Caco-2 (cell line): Measurements from ENCODE around the gene NQO1. TPM values are rescaled to one million over a fixed set of nuclear protein-coding genes. Genes with fewer than 3 reads are reported as not detected.

Source experiments
- BruUV-seq: library from RNA; stranded (reverse); fragments of 400-500 nt; replicated peaks from 2 replicates; lab custom pipeline; 2021; lab: Mats Ljungman, UMichigan
- CTCF ChIA-PET: fragments of 300-600 bp; sonication (Branson Sonifier 250); formaldehyde crosslinking; loops from one replicate; lab custom pipeline; 2022; ENCODE audit warnings: antibody characterized with exemption; lab: Charles Lee
- POLR2A ChIA-PET: fragments of 300-600 bp; sonication (Branson Sonifier 250); formaldehyde crosslinking; loops from one replicate; lab custom pipeline; 2022; ENCODE audit warnings: antibody characterized with exemption; lab: Charles Lee
- DNase-seq, 2 experiments: peaks; one replicate each; pipeline versions ENCODE4 v3.0.0 to v3.0.0-alpha.2; 2020 to 2022
- H3K27me3 ChIP-seq: replicated peaks from 2 replicates; pipeline ENCODE4 v1.6.0; 2011; ENCODE audit warnings: low read length; ENCODE audit not compliant: control insufficient read depth, insufficient read depth
- H3K36me3 ChIP-seq: 2 replicates; pipeline ENCODE4 v1.5.1; 2011; ENCODE audit warnings: low read length; ENCODE audit not compliant: control insufficient read depth, insufficient read depth
- H3K4me1 ChIP-seq: fragments of 250-450 bp; sonication (Bioruptor Pico); 2 replicates; pipeline ENCODE4 v1.5.1; 2020; ENCODE audit warnings: mild to moderate bottlenecking
- H3K4me3 ChIP-seq: 2 replicates; pipeline ENCODE4 v1.5.1; 2011; ENCODE audit warnings: low read depth, mild to moderate bottlenecking, control low read depth, low read length
- H3K9me3 ChIP-seq: fragments of 250-450 bp; sonication (Bioruptor Pico); 2 replicates; pipeline ENCODE4 v1.5.1; 2020; ENCODE audit warnings: mild to moderate bottlenecking, moderate library complexity
- H3K27ac Mint-ChIP-seq: one replicate; pipeline ENCODE4 v1.8.0; 2022; ENCODE audit warnings: mixed read lengths; ENCODE audit not compliant: unreplicated experiment
- H3K27me3 Mint-ChIP-seq: one replicate; pipeline ENCODE4 v1.8.0; 2022; ENCODE audit warnings: mixed read lengths; ENCODE audit not compliant: insufficient read depth, unreplicated experiment
- H3K36me3 Mint-ChIP-seq: one replicate; pipeline ENCODE4 v1.8.0; 2022; ENCODE audit warnings: mild to moderate bottlenecking, mixed read lengths; ENCODE audit not compliant: insufficient read depth, unreplicated experiment
- H3K4me1 Mint-ChIP-seq: one replicate; pipeline ENCODE4 v1.8.0; 2022; ENCODE audit warnings: low read depth, mixed read lengths; ENCODE audit not compliant: unreplicated experiment
- H3K4me3 Mint-ChIP-seq: one replicate; pipeline ENCODE4 v1.8.0; 2022; ENCODE audit warnings: mild to moderate bottlenecking, moderate library complexity, mixed read lengths; ENCODE audit not compliant: unreplicated experiment
- H3K9me3 Mint-ChIP-seq: one replicate; pipeline ENCODE4 v1.8.0; 2022; ENCODE audit warnings: mixed read lengths; ENCODE audit not compliant: unreplicated experiment
- CTCF ChIP-seq, 2 experiments: fragments of 200-600 bp in 1 of 2; IDR thresholded peaks; 1 replicate in 1 of 2; 2 replicates in 1 of 2; pipeline versions ENCODE4 v1.5.1 to v1.8.0; 2011 to 2022; ENCODE audit warnings: antibody characterized with exemption in 1 of 2, control low read depth in 1 of 2, inconsistent platforms in 1 of 2, low read depth in 1 of 2, low read length in 1 of 2, mild to moderate bottlenecking in 1 of 2, moderate library complexity in 1 of 2; ENCODE audit not compliant: insufficient read depth in 1 of 2, severe bottlenecking in 1 of 2, unreplicated experiment in 1 of 2
- intact Hi-C: fragments of 100-400 bp; cut with micrococcal nuclease; formaldehyde crosslinking; loops from one replicate; pipeline ENCODE4 v1.10.0; 2022; ENCODE audit not compliant: unreplicated experiment
- total RNA-seq: library from RNA; stranded (reverse); gene quantifications from 2 replicates; pipeline ENCODE4 v1.2.3, GENCODE V29; 2022

The NQO1 gene
- total RNA-seq, 1 experiment from 2014 or later: 119 TPM

GRCh38 chr16:69745232-69745612 is 18.9 kb upstream of the NQO1 start:
- Histone ChIP-seq H3K27me3 (no peaks in the 10 kb centered on the region), H3K9me3 (no peaks in the 10 kb centered on the region), H3K4me1 (no peaks in the 10 kb centered on the region), H3K4me3 (no peak overlapping the region), H3K36me3 (peaks cover 6% of the 10 kb centered on the region; the same call in 1 of the 2 replicates)
- intact Hi-C loops: no loop called here
- no peak overlapping the region for H3K4me3 Mint-ChIP-seq
- peaks cover 92% of the 10 kb centered on the region for H3K36me3 Mint-ChIP-seq
- no peaks in the 10 kb centered on the region for H3K27me3 Mint-ChIP-seq
- H3K4me1 Mint-ChIP-seq: no peaks in the 10 kb centered on the region
- no peak for TF ChIP-seq CTCF (IDR thresholded peaks at IDR 0.05; ENCODE audit: insufficient read depth in 1 of 2, low read depth in 1 of 2, low read length in 1 of 2, severe bottlenecking in 1 of 2, unreplicated experiment in 1 of 2)
- no peaks in the 10 kb centered on the region for H3K9me3 Mint-ChIP-seq
- ChIA-PET CTCF (no interaction called here), POLR2A (no interaction called here)
- no peak for DNase-seq
- BruUV-seq: no TSS peak
- H3K27ac Mint-ChIP-seq: no peak overlapping the region

GRCh38 chr16:69744363-69745231 is 18.2 kb upstream of the NQO1 start:
- Histone ChIP-seq H3K4me3 (no peak overlapping the region), H3K9me3 (no peaks in the 10 kb centered on the region), H3K36me3 (peaks cover 7% of the 10 kb centered on the region; the same call in 1 of the 2 replicates), H3K27me3 (no peaks in the 10 kb centered on the region), H3K4me1 (no peaks in the 10 kb centered on the region)
- no peak for DNase-seq
- Mint-ChIP-seq H3K36me3 (peaks cover 92% of the 10 kb centered on the region), H3K27me3 (no peaks in the 10 kb centered on the region), H3K27ac (no peak overlapping the region), H3K4me3 (no peak overlapping the region), H3K9me3 (no peaks in the 10 kb centered on the region), H3K4me1 (no peaks in the 10 kb centered on the region)
- ChIA-PET CTCF (no interaction called here), POLR2A (no interaction called here)
- intact Hi-C loops: no loop called here
- no TSS peak for BruUV-seq
- TF ChIP-seq CTCF (IDR thresholded peaks at IDR 0.05; ENCODE audit: insufficient read depth in 1 of 2, low read depth in 1 of 2, low read length in 1 of 2, severe bottlenecking in 1 of 2, unreplicated experiment in 1 of 2): no peak

- H3K4me1 Mint-ChIP-seq: no peaks in the 10 kb centered on the region
- no peak for TF ChIP-seq CTCF (IDR thresholded peaks at IDR 0.05; ENCODE audit: insufficient read depth in 1 of 2, low read depth in 1 of 2, low read length in 1 of 2, severe bottlenecking in 1 of 2, unreplicated experiment in 1 of 2)
- intact Hi-C loops: no loop called here
- DNase-seq: no peak
- CTCF ChIA-PET: no interaction called here
- H3K27me3 Mint-ChIP-seq: no peaks in the 10 kb centered on the region
- Histone ChIP-seq H3K27me3 (no peaks in the 10 kb centered on the region), H3K36me3 (peaks cover 4% of the 10 kb centered on the region; the same call in 1 of the 2 replicates), H3K9me3 (no peaks in the 10 kb centered on the region), H3K4me3 (no peak overlapping the region), H3K4me1 (no peaks in the 10 kb centered on the region)
- H3K36me3 Mint-ChIP-seq: peaks cover 74% of the 10 kb centered on the region
- H3K27ac Mint-ChIP-seq: no peak overlapping the region
- POLR2A ChIA-PET: interaction anchor here (0.6 kb wide), 1 partner anchor 12 kb away, joined by 5 read pairs; the partner anchor contains the start of gene NOB1
- TSS peak; percentile 81 for BruUV-seq
- no peak overlapping the region for H3K4me3 Mint-ChIP-seq
- H3K9me3 Mint-ChIP-seq: no peaks in the 10 kb centered on the region
Observed at GRCh38 chr16:69741951-69742904, 15.9 kb upstream of the NQO1 start.
